Rectal smooth muscle tissue (tissue), 1 donor: ENCODE measurements around the gene C1QB.
A peak's percentile ranks its signal among the peaks of the same experiment; 100 is the strongest.

ENCODE experiments used
- H3K27ac ChIP-seq: one replicate; pipeline ENCODE4 v1.7.0; 2013; ENCODE audit warnings: low read depth, low read length, inconsistent platforms
- H3K27me3 ChIP-seq: one replicate; pipeline ENCODE4 v1.7.0; 2013; ENCODE audit warnings: low read length; ENCODE audit not compliant: control insufficient read depth, insufficient read depth
- H3K36me3 ChIP-seq: one replicate; pipeline ENCODE4 v1.7.0; 2013; ENCODE audit warnings: low read length; ENCODE audit not compliant: control insufficient read depth, insufficient read depth
- H3K4me1 ChIP-seq: one replicate; pipeline ENCODE4 v1.7.0; 2013; ENCODE audit warnings: low read length; ENCODE audit not compliant: control insufficient read depth, insufficient read depth
- H3K4me3 ChIP-seq: one replicate; pipeline ENCODE4 v1.7.0; 2013; ENCODE audit warnings: low read length
- H3K9ac ChIP-seq: one replicate; pipeline ENCODE4 v1.7.0; 2013; ENCODE audit warnings: low read length

Gene C1QB

DNA sequence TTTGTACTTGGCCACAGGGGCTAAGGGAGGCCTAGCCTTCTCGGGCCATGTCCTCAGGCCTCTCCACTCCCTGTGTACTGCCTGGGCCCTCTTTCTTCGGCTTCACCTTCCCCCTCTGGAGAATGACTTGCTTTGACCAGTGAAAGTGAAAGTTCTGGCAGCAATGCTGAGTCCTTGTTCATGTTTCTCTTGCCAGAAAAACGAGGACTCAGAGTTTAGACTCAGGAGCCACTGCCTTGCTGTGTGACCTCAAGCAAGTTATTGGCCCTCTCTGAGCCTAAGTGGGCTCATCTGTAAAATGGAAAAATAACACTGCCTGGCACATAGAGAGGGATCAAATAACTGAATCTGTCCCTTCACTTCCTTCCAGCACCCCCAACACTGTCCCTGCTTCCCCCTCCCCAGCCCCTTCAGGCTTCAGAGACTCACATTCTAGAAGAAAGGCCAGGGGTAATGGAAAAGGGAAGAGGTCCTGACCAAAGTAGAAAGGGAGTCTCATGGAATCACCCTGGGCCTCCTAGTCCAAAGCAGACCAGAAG lies 15.1 kb upstream of the C1QB start:
- no peaks in the 10 kb centered on the region for H3K4me1 ChIP-seq
- H3K36me3 ChIP-seq = no peaks in the 10 kb centered on the region
- H3K27me3 ChIP-seq = no peaks in the 10 kb centered on the region
- H3K9ac ChIP-seq = no peak overlapping the region
- H3K4me3 ChIP-seq = no peak overlapping the region
- H3K27ac ChIP-seq = no peak overlapping the region

DNA sequence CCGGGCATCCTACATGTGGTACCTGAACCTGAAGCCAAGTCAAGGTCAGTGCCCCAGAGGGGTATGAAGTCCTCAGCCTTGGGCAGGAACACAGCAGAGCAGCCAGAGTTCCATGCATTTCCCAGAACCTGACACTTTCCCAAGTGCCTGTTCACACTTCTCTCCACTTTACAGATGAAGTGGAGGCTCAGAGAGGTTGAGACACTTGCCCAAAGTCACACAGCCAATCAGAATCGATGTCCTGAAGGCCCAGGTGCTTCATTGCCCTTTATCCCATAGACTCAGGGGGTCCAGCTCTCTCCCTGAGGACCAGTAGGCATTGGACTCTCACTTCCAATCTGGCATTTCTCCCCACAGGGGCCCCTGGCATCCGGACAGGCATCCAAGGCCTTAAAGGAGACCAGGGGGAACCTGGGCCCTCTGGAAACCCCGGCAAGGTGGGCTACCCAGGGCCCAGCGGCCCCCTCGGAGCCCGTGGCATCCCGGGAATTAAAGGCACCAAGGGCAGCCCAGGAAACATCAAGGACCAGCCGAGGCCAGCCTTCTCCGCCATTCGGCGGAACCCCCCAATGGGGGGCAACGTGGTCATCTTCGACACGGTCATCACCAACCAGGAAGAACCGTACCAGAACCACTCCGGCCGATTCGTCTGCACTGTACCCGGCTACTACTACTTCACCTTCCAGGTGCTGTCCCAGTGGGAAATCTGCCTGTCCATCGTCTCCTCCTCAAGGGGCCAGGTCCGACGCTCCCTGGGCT lies 14.4 kb upstream of the C1QB start:
- H3K27ac ChIP-seq = no peak overlapping the region
- H3K4me1 ChIP-seq = no peaks in the 10 kb centered on the region
- no peak overlapping the region for H3K9ac ChIP-seq
- H3K27me3 ChIP-seq = no peaks in the 10 kb centered on the region
- no peaks in the 10 kb centered on the region for H3K36me3 ChIP-seq
- H3K4me3 ChIP-seq = no peak overlapping the region

- Histone ChIP-seq H3K36me3 (no peaks in the 10 kb centered on the region), H3K9ac (no peak overlapping the region), H3K4me3 (no peak overlapping the region), H3K4me1 (no peaks in the 10 kb centered on the region), H3K27me3 (no peaks in the 10 kb centered on the region), H3K27ac (no peak overlapping the region)
These were observed 13.8 kb upstream of the C1QB start for GRCh38 chr1:22639286-22639685.

GRCh38 chr1:22641247-22641646 lies 11.8 kb upstream of the C1QB start:
- Histone ChIP-seq H3K9ac (no peak overlapping the region), H3K27me3 (no peaks in the 10 kb centered on the region), H3K4me1 (no peaks in the 10 kb centered on the region), H3K4me3 (no peak overlapping the region), H3K27ac (no peak overlapping the region), H3K36me3 (no peaks in the 10 kb centered on the region)

DNA sequence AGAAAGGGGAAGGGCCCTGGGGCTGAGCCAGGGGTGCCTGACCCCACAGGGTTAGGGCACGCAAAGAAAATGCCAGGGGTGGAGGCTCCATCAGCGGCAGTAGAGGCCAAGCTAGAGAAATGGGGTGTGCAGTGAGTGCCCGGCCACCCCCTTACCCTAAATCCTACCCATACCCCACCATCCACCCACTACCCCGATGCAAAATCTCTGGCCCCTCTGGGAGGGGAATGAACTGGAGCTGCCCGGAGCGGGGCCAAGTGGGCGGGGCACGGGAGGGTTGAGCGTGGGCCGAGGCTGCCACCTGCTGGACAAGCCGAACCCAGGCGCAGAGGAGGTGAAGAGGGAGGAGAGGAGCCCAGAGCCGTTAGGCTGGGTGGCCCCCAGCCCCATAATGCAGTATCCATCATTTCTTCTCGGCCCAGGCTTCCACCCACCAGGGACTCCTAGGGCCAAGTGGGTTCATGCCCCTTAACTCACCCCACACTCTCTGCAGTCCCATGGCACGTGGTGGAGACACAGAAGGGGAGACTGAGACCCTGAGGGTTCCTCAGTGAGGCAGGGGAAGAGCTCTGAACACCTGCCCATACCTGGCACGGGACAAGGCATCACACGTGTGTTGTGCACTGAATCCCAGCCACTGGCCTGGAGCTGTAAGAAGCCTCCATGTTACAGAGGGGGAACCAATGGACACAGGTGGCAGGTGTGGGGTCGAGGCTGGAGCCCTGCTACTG lies 11.0 kb upstream of the C1QB start:
- H3K36me3 ChIP-seq = no peaks in the 10 kb centered on the region
- H3K4me3 ChIP-seq = no peak overlapping the region
- no peaks in the 10 kb centered on the region for H3K4me1 ChIP-seq
- H3K27ac ChIP-seq = no peak overlapping the region
- no peak overlapping the region for H3K9ac ChIP-seq
- no peaks in the 10 kb centered on the region for H3K27me3 ChIP-seq

DNA sequence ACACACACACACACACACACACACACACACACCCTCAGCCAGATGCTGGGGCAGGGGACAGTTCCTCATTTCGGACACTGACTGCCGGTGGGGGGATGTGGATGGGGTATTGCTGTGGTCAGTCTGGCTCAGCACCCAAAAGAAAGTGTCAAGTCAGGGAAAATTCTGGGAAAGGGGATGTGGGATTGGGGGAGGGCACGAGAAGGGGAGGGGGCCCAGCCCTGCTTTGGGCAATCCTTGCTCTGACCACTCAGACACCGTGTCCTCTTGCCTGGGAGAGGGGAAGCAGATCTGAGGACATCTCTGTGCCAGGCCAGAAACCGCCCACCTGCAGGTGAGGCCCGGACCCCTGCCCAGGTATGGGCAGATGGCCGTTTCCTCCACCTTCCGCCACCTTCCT lies 9.7 kb upstream of the C1QB start, which contains the start of gene C1QC:
TSS of gene C1QC (plus strand) at position 253 of the 400 bp plus-strand sequence. CDS start 391 bp downstream, outside the sequence.
- H3K4me3 ChIP-seq = no peak within 1 kb of the TSS
- no peaks in the 10 kb centered on the region for H3K27me3 ChIP-seq
- H3K27ac ChIP-seq = peak within 1 kb of the TSS; percentile 52
- no peak within 1 kb of the TSS for H3K9ac ChIP-seq
- no peaks in the 10 kb centered on the region for H3K36me3 ChIP-seq
- no peaks in the 10 kb centered on the region for H3K4me1 ChIP-seq

DNA sequence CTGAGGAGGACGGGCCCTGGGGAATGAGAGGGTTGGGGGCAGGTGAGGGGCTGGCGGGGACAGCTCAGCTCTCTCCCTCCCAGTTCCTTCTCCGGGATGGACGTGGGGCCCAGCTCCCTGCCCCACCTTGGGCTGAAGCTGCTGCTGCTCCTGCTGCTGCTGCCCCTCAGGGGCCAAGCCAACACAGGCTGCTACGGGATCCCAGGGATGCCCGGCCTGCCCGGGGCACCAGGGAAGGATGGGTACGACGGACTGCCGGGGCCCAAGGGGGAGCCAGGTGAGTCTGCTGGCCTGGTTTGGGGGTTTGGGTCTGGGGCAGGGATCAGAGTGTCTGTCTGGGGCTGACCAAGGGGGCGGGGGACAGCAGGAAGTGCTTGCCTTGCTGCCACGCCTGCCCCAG lies 9.1 kb upstream of the C1QB start:
- H3K4me3 ChIP-seq = no peak overlapping the region
- H3K27ac ChIP-seq = peak overlapping the region; percentile 52
- no peaks in the 10 kb centered on the region for H3K27me3 ChIP-seq
- no peak overlapping the region for H3K9ac ChIP-seq
- no peaks in the 10 kb centered on the region for H3K4me1 ChIP-seq
- H3K36me3 ChIP-seq = no peaks in the 10 kb centered on the region

GRCh38 chr1:22645931-22646330 lies 7.1 kb upstream of the C1QB start:
- Histone ChIP-seq H3K27me3 (no peaks in the 10 kb centered on the region), H3K4me3 (no peak overlapping the region), H3K9ac (no peak overlapping the region), H3K36me3 (no peaks in the 10 kb centered on the region), H3K27ac (no peak overlapping the region), H3K4me1 (no peaks in the 10 kb centered on the region)

GRCh38 chr1:22646384-22646783 lies 6.7 kb upstream of the C1QB start:
- H3K9ac ChIP-seq = no peak overlapping the region
- no peaks in the 10 kb centered on the region for H3K36me3 ChIP-seq
- H3K4me3 ChIP-seq = no peak overlapping the region
- H3K4me1 ChIP-seq = no peaks in the 10 kb centered on the region
- no peaks in the 10 kb centered on the region for H3K27me3 ChIP-seq
- no peak overlapping the region for H3K27ac ChIP-seq

- Histone ChIP-seq H3K27me3 (no peaks in the 10 kb centered on the region), H3K9ac (no peak overlapping the region), H3K27ac (no peak overlapping the region), H3K36me3 (no peaks in the 10 kb centered on the region), H3K4me3 (no peak overlapping the region), H3K4me1 (no peaks in the 10 kb centered on the region)
These were observed 2.8 kb upstream of the C1QB start for GRCh38 chr1:22650089-22650693.

DNA sequence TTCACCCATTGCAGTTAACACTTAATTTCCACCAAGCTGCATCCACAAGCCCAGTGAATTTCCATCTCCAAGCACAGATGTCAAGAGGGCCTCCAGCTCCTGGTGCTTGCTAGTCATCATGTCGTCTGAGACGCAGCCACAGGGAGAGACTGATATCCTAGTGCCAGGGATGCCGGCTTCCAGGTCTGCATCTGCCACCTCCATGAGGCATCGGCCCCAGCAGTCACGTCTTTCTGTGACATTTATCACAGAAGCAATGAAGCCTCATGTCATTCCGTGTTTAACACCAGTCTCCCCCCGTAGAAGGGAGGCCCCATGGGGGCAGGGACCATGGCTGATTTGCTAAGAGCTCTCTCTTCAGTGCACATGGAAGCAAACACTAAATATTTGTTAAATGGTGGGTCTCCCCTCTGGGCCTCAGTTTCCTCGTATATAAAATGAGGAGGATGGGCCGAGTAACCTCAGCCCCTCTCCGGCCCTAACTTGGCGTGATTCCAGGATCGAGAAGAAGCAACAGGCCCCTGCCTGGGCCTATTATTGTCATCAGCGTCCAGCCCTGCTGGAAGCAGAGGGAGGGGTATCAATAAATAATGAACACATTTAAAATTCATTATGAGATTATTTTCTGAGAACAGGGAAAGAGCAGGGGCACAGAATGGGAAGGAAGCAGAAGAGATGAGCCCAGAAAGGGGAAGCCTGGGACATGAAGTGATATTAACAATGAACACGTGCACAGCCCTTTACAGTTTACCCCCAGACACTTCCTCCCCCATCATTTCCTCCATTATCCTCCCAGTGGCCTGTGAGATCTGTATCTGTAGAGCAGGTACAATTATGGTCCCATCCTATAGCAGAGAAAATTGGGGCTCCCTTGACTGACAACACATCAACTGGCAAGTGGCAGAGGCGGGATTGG lies 837 bp upstream of the C1QB start:
- Histone ChIP-seq H3K36me3 (no peaks in the 10 kb centered on the region), H3K4me1 (no peaks in the 10 kb centered on the region), H3K4me3 (no peak overlapping the region), H3K9ac (no peak overlapping the region), H3K27me3 (peaks cover 2% of the 10 kb centered on the region), H3K27ac (no peak overlapping the region)

GRCh38 chr1:22654692-22655091 lies 1.7 kb downstream of the C1QB start:
- no peaks in the 10 kb centered on the region for H3K36me3 ChIP-seq
- H3K9ac ChIP-seq = no peak overlapping the region
- H3K27ac ChIP-seq = no peak overlapping the region
- H3K27me3 ChIP-seq = peaks cover 2% of the 10 kb centered on the region
- no peak overlapping the region for H3K4me3 ChIP-seq
- no peaks in the 10 kb centered on the region for H3K4me1 ChIP-seq
